ENCODE measurements around the gene RND1. TPM values are rescaled to one million over a fixed set of nuclear protein-coding genes. Genes with fewer than 3 reads are reported as not detected.

Gene RND1
- total and polyA plus RNA-seq, 2 of the 13 experiments (the other 11 are each of a cell fraction or from before 2014, with no cell fraction given), result 1.8 to 1.9 TPM

DNA sequence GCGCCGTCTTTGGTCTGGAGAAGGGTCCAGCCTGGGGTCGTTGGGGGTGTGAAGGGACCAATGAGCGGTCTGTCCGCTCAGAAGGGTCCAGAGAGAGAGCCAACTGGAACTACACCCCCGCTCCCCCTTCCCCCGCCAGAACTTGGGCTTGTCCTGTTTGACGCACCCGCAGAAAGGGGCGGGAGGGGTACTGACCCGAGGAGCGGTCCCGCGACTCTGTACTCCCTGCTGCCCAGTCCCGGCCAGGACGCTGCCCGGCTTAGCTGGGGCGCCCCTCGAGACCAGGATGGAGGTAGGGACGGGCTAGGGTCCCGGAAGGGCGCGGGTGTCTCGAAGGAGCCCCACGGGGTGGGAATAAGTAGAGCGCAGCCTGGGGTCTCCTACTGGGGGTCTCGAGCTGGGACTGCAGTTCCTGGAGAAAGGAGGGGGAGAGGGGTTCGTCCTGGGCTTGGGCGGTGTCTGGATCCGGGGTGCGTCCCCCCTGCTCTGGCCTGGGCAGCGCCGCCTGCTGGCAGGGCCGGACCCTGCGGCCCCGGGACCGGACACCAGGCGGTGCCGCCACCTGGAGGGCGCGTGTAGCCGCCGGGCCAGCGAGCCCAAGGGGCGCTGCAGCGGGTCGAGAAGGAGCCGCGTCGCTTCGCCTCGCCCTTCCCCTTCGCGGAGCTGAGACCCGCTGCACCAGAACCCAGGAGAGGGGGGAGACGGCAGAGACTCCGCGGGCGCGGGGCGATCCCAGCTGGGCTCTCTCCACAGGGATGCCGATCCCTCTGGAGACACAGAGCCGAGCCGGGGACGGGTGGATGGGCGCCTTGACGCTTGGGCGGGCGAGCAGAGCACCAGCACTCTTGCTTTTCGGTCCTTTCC lies 51.2 kb downstream of the RND1 start (continued):
- TF ChIP-seq, protein P1, sequence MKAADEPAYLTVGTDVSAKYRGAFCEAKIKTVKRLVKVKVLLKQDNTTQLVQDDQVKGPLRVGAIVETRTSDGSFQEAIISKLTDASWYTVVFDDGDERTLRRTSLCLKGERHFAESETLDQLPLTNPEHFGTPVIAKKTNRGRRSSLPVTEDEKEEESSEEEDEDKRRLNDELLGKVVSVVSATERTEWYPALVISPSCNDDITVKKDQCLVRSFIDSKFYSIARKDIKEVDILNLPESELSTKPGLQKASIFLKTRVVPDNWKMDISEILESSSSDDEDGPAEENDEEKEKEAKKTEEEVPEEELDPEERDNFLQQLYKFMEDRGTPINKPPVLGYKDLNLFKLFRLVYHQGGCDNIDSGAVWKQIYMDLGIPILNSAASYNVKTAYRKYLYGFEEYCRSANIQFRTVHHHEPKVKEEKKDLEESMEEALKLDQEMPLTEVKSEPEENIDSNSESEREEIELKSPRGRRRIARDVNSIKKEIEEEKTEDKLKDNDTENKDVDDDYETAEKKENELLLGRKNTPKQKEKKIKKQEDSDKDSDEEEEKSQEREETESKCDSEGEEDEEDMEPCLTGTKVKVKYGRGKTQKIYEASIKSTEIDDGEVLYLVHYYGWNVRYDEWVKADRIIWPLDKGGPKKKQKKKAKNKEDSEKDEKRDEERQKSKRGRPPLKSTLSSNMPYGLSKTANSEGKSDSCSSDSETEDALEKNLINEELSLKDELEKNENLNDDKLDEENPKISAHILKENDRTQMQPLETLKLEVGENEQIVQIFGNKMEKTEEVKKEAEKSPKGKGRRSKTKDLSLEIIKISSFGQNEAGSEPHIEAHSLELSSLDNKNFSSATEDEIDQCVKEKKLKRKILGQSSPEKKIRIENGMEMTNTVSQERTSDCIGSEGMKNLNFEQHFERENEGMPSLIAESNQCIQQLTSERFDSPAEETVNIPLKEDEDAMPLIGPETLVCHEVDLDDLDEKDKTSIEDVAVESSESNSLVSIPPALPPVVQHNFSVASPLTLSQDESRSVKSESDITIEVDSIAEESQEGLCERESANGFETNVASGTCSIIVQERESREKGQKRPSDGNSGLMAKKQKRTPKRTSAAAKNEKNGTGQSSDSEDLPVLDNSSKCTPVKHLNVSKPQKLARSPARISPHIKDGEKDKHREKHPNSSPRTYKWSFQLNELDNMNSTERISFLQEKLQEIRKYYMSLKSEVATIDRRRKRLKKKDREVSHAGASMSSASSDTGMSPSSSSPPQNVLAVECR (CRISPR knock-in tag; IDR thresholded peaks at IDR 0.05; ENCODE audit: borderline replicate concordance), result peak; percentile 25; the same call in 1 of the 2 replicates
- TF ChIP-seq, protein P2, sequence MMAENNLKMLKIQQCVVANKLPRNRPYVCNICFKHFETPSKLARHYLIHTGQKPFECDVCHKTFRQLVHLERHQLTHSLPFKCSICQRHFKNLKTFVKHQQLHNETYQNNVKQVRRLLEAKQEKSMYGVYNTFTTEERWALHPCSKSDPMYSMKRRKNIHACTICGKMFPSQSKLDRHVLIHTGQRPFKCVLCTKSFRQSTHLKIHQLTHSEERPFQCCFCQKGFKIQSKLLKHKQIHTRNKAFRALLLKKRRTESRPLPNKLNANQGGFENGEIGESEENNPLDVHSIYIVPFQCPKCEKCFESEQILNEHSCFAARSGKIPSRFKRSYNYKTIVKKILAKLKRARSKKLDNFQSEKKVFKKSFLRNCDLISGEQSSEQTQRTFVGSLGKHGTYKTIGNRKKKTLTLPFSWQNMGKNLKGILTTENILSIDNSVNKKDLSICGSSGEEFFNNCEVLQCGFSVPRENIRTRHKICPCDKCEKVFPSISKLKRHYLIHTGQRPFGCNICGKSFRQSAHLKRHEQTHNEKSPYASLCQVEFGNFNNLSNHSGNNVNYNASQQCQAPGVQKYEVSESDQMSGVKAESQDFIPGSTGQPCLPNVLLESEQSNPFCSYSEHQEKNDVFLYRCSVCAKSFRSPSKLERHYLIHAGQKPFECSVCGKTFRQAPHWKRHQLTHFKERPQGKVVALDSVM (CRISPR knock-in tag; IDR thresholded peaks at IDR 0.05), result peak; percentile 64; the same call in 1 of the 2 replicates
- TF ChIP-seq ZNF331 (CRISPR knock-in tag; IDR thresholded peaks at IDR 0.05), result peak; percentile 59; the same call in 1 of the 2 replicates
- TF ChIP-seq ZNF574 (CRISPR knock-in tag; IDR thresholded peaks at IDR 0.05), result peak; percentile 81
- TF ChIP-seq RERE (CRISPR knock-in tag; IDR thresholded peaks at IDR 0.05; ENCODE audit: low read depth), result no peak; the same call in 1 of the 2 replicates
- peak; percentile 58 for TF ChIP-seq PHF8 (CRISPR knock-in tag; IDR thresholded peaks at IDR 0.05)
- TF ChIP-seq IKZF4 (CRISPR knock-in tag; IDR thresholded peaks at IDR 0.05; ENCODE audit: borderline replicate concordance, low read depth, not compliant biosample characterization), result no peak
- no peak for TF ChIP-seq ZNF12 (CRISPR knock-in tag; IDR thresholded peaks at IDR 0.05)
- no peak for TF ChIP-seq JUN (CRISPR knock-in tag; IDR thresholded peaks at IDR 0.05)
- TF ChIP-seq SALL1 (CRISPR knock-in tag; IDR thresholded peaks at IDR 0.05), result peak; percentile 41; the same call in 1 of the 2 replicates
- TF ChIP-seq MAX (IDR thresholded peaks at IDR 0.05), result peak; percentile 86
- no peak for TF ChIP-seq SOX6 (IDR thresholded peaks at IDR 0.05)
- TF ChIP-seq SOX6 (CRISPR knock-in tag; IDR thresholded peaks at IDR 0.05), result peak; percentile 25; the same call in 1 of the 2 replicates

All from HepG2 (cell line).